Mammary epithelial cell (primary cell): ENCODE data around the gene NR2F1-AS1.
"Not testable (repeated sequence)": the region's sequence is repeated elsewhere in the genome, so short reads cannot be mapped to it uniquely, and the experiment has no call there.

Experiments used
- EZH2 ChIP-seq: IDR thresholded peaks from 2 replicates; pipeline ENCODE4 v1.6.1; 2012; ENCODE audit warnings: low read length, inconsistent platforms, borderline replicate concordance
- TF ChIP-seq, protein P1 (sequence below), 2 donors: IDR thresholded peaks in 1 of 2; conservative IDR thresholded peaks in 1 of 2; 2 replicates each; pipeline ENCODE4 v1.5.1; 2011 to 2012; ENCODE audit warnings: inconsistent platforms in 2 of 2, low read length in 2 of 2, mild to moderate bottlenecking in 2 of 2, control low read depth in 1 of 2, low read depth in 1 of 2; ENCODE audit not compliant: insufficient read depth in 1 of 2; ENCODE audit errors: extremely low read depth in 1 of 2

DNA sequence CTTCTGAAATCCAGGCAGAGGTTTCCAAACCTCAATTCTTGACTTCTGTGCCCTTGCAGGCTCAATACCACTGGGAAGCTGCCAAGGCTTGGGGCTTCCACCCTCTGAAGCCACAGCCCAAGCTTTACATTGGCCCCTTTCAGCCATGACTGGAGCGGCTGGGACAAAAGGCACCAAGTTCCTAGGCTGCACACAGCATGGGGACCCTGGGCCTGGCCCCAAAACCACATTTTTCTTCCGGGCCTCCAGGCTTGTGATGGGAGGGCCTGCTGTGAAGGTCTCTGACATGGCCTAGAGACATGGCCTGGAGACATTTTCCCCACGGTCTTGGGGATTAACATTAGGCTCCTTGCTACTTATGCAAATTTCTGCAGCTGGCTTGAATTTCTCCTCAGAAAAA lies 75.5 kb downstream of the NR2F1-AS1 start:
- TF ChIP-seq, protein P1, sequence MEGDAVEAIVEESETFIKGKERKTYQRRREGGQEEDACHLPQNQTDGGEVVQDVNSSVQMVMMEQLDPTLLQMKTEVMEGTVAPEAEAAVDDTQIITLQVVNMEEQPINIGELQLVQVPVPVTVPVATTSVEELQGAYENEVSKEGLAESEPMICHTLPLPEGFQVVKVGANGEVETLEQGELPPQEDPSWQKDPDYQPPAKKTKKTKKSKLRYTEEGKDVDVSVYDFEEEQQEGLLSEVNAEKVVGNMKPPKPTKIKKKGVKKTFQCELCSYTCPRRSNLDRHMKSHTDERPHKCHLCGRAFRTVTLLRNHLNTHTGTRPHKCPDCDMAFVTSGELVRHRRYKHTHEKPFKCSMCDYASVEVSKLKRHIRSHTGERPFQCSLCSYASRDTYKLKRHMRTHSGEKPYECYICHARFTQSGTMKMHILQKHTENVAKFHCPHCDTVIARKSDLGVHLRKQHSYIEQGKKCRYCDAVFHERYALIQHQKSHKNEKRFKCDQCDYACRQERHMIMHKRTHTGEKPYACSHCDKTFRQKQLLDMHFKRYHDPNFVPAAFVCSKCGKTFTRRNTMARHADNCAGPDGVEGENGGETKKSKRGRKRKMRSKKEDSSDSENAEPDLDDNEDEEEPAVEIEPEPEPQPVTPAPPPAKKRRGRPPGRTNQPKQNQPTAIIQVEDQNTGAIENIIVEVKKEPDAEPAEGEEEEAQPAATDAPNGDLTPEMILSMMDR (conservative IDR thresholded peaks at IDR 0.05 in 1 of 2, IDR thresholded peaks at IDR 0.05 in 1 of 2; ENCODE audit: extremely low read depth in 1 of 2, insufficient read depth in 1 of 2, low read depth in 1 of 2, low read length in 2 of 2): not testable (repeated sequence)
- TF ChIP-seq EZH2: not testable (repeated sequence)
